SK-N-SH (cell line): Measurements from ENCODE around the gene AGRP. TPM values are rescaled to one million over a fixed set of nuclear protein-coding genes. Genes with fewer than 3 reads are reported as not detected.

Experiments
- CTCF ChIA-PET: fragments of 300-600, 350-600 bp; formaldehyde crosslinking; extraction: SDS; loops from one replicate; lab custom pipeline; 2021; lab: Yijun Ruan, JAX
- POLR2A ChIA-PET: fragments of 350-600 bp; sonication (Branson Sonifier 250); formaldehyde crosslinking; extraction: SDS; loops from one replicate; lab custom pipeline; 2020; ENCODE audit warnings: antibody characterized with exemption, inconsistent platforms; lab: Yijun Ruan, JAX
- DNase-seq: peaks from one replicate; pipeline ENCODE4 v3.0.0; 2012
- H2AFZ ChIP-seq: fragments of 200-600 bp; sonication (generic); 2 replicates; pipeline ENCODE4 v1.8.1; 2016; ENCODE audit warnings: antibody characterized with exemption, mild to moderate bottlenecking, low read depth
- H3F3A ChIP-seq: fragments of 200-600 bp; sonication (generic); replicated peaks from 2 replicates; pipeline ENCODE3; 2016; ENCODE audit warnings: antibody characterized with exemption, mild to moderate bottlenecking; ENCODE audit not compliant: insufficient read depth
- H3K27ac ChIP-seq, 2 experiments: fragments of 200-500 bp in 1 of 2; fragments of 200-600 bp in 1 of 2; sonication (Bioruptor generic) in 1 of 2; sonication (generic), shearing (Covaris generic) in 1 of 2; 2 replicates each; pipeline versions ENCODE4 v1.5.1 to v1.6.1; 2014 to 2016; ENCODE audit warnings: low read depth in 2 of 2, inconsistent platforms in 1 of 2, low read length in 1 of 2, mild to moderate bottlenecking in 1 of 2, mixed read lengths in 1 of 2
- H3K27me3 ChIP-seq: fragments of 200-600 bp; sonication (generic), shearing (Covaris generic); 2 replicates; pipeline ENCODE4 v1.6.1; 2016; ENCODE audit warnings: mixed run types; ENCODE audit not compliant: insufficient read depth
- H3K36me3 ChIP-seq, 2 experiments: fragments of 200-500 bp in 1 of 2; fragments of 200-600 bp in 1 of 2; sonication (Bioruptor generic) in 1 of 2; sonication (generic) in 1 of 2; replicated peaks in 1 of 2; 2 replicates each; pipeline versions ENCODE3 to v1.5.1; 2014 to 2016; ENCODE audit warnings: low read length in 1 of 2, mild to moderate bottlenecking in 1 of 2; ENCODE audit not compliant: insufficient read depth in 2 of 2, control insufficient read depth in 1 of 2
- H3K4me1 ChIP-seq, 2 experiments: fragments of 200-500 bp in 1 of 2; fragments of 200-600 bp in 1 of 2; sonication (Bioruptor generic) in 1 of 2; sonication (generic), shearing (Covaris generic) in 1 of 2; 2 replicates each; pipeline versions ENCODE4 v1.5.1 to v1.6.1; 2014 to 2016; ENCODE audit warnings: low read depth in 1 of 2, low read length in 1 of 2, mixed run types in 1 of 2; ENCODE audit not compliant: insufficient read depth in 2 of 2, control insufficient read depth in 1 of 2
- H3K4me2 ChIP-seq: fragments of 200-600 bp; sonication (generic), shearing (Covaris generic); 2 replicates; pipeline ENCODE4 v1.6.1; 2017; ENCODE audit warnings: mixed run types
- H3K4me3 ChIP-seq, 2 experiments: fragments of 200-500 bp in 1 of 2; fragments of 200-600 bp in 1 of 2; sonication (Bioruptor generic) in 1 of 2; sonication (generic), shearing (Covaris generic) in 1 of 2; 2 replicates each; pipeline versions ENCODE4 v1.5.1 to v1.8.1; 2014 to 2016; ENCODE audit warnings: low read depth in 2 of 2, inconsistent platforms in 1 of 2, low read length in 1 of 2, mild to moderate bottlenecking in 1 of 2, mixed read lengths in 1 of 2, moderate library complexity in 1 of 2
- H3K79me2 ChIP-seq: fragments of 200-600 bp; sonication (generic); 2 replicates; pipeline ENCODE4 v1.8.1; 2017; ENCODE audit warnings: mild to moderate bottlenecking; ENCODE audit not compliant: insufficient read depth
- H3K9ac ChIP-seq: fragments of 200-600 bp; sonication (generic); 2 replicates; pipeline ENCODE4 v1.6.1; 2017; ENCODE audit warnings: mixed run types
- H3K9me2 ChIP-seq: fragments of 200-600 bp; sonication (generic); 2 replicates; pipeline ENCODE4 v1.6.1; 2017; ENCODE audit warnings: mixed run types
- H3K9me3 ChIP-seq: fragments of 200-600 bp; sonication (generic); 2 replicates; pipeline ENCODE4 v1.6.1; 2017; ENCODE audit warnings: mixed run types, mild to moderate bottlenecking, moderate library complexity
- H4K20me1 ChIP-seq: fragments of 200-600 bp; sonication (generic); 2 replicates; pipeline ENCODE4 v1.6.1; 2017; ENCODE audit warnings: mild to moderate bottlenecking, mixed run types; ENCODE audit not compliant: insufficient read depth
- CHD2 ChIP-seq: fragments of 150-350 bp; IDR thresholded peaks from 2 replicates; pipeline ENCODE4 v1.6.1; 2018; ENCODE audit warnings: low read length; ENCODE audit not compliant: partially characterized antibody
- CTCF ChIP-seq: fragments of 200-600 bp; sonication (generic); IDR thresholded peaks from 2 replicates; pipeline ENCODE4 v1.6.1; 2017; ENCODE audit warnings: antibody characterized with exemption, mild to moderate bottlenecking, moderate library complexity
- EZH2phosphoT487 ChIP-seq: fragments of 200-600 bp; sonication (generic); IDR thresholded peaks from 2 replicates; pipeline ENCODE4 v1.6.1; 2017; ENCODE audit warnings: low read depth, mixed run types, mild to moderate bottlenecking, antibody characterized with exemption, moderate library complexity, borderline replicate concordance
- FOSL2 ChIP-seq: IDR thresholded peaks from 2 replicates; pipeline ENCODE4 v1.4.0; 2012; ENCODE audit warnings: low read depth, mild to moderate bottlenecking, moderate library complexity, borderline replicate concordance
- FOXJ3 ChIP-seq: sonication (generic); formaldehyde crosslinking; IDR thresholded peaks from 2 replicates; pipeline ENCODE4 v1.5.1; 2020; ENCODE audit warnings: mild to moderate bottlenecking, missing genetic modification reagents
- FOXM1 ChIP-seq: IDR thresholded peaks from 2 replicates; pipeline ENCODE4 v1.4.0; 2012; ENCODE audit warnings: low read depth, mild to moderate bottlenecking
- GATA2 ChIP-seq: sonication (generic); formaldehyde crosslinking; IDR thresholded peaks from 2 replicates; pipeline ENCODE4 v1.5.0; 2020; ENCODE audit warnings: mild to moderate bottlenecking, missing genetic modification reagents
- IRF3 ChIP-seq: fragments of 150-350 bp; IDR thresholded peaks from 2 replicates; pipeline ENCODE4 v1.6.1; 2016; ENCODE audit warnings: mild to moderate bottlenecking, low read depth, low read length
- MAX ChIP-seq: IDR thresholded peaks from 2 replicates; pipeline ENCODE4 v1.4.0; 2012; ENCODE audit warnings: low read depth
- NFIC ChIP-seq: IDR thresholded peaks from 2 replicates; pipeline ENCODE4 v1.4.0; 2012; ENCODE audit warnings: borderline replicate concordance
- PBX3 ChIP-seq: IDR thresholded peaks from 2 replicates; pipeline ENCODE4; 2012
- REST ChIP-seq: IDR thresholded peaks from 2 replicates; pipeline ENCODE4 v1.6.1; 2012; ENCODE audit warnings: mild to moderate bottlenecking, low read depth, low read length, moderate library complexity
- RFX5 ChIP-seq: IDR thresholded peaks from 2 replicates; pipeline ENCODE4 v1.6.1; 2012; ENCODE audit warnings: mild to moderate bottlenecking, improper control_type of control experiment, low read length
- SIN3A ChIP-seq: IDR thresholded peaks from 2 replicates; pipeline ENCODE4 v1.6.1; 2012; ENCODE audit warnings: low read depth, mild to moderate bottlenecking, low read length, moderate library complexity, borderline replicate concordance
- SMC3 ChIP-seq: IDR thresholded peaks from 2 replicates; pipeline ENCODE4 v1.6.1; 2012; ENCODE audit warnings: low read depth, low read length, improper control_type of control experiment
- TAF1 ChIP-seq: IDR thresholded peaks from 2 replicates; pipeline ENCODE4 v1.6.1; 2012; ENCODE audit warnings: low read depth, mild to moderate bottlenecking, low read length, moderate library complexity, borderline replicate concordance
- TEAD4 ChIP-seq: IDR thresholded peaks from 2 replicates; pipeline ENCODE4 v1.4.0; 2012; ENCODE audit warnings: mild to moderate bottlenecking, borderline replicate concordance; ENCODE audit not compliant: insufficient read depth
- USF1 ChIP-seq: IDR thresholded peaks from 2 replicates; pipeline ENCODE4 v1.4.0; 2012; ENCODE audit warnings: low read depth, borderline replicate concordance
- YY1 ChIP-seq: IDR thresholded peaks from 2 replicates; pipeline ENCODE4 v1.4.0; 2012; ENCODE audit warnings: low read depth, mild to moderate bottlenecking
- WGBS: methylation state at CpG from one replicate; pipeline ENCODE4 v1.1.6; 2017; ENCODE audit warnings: low lambda C conversion rate; 5-methylcytosine and 5-hydroxymethylcytosine counted together
- polyA plus RNA-seq, 3 experiments: library from polyadenylated mRNA; depleted of rRNA; stranded (reverse); fragments of >200 nt; gene quantifications; 2 replicates each; pipeline ENCODE4 v1.2.3, GENCODE V29; 2012

Gene AGRP
- polyA plus RNA-seq, 1 of the 3 experiments (the other 2 are of a cell fraction), result not detected

- Histone ChIP-seq H4K20me1 (peaks cover 28% of the 10 kb centered on the region; the same call in 1 of the 2 replicates), H3K9me2 (no peaks in the 10 kb centered on the region)
- TF ChIP-seq SIN3A (no peak), FOSL2 (no peak), CHD2 (no peak), FOXJ3 (CRISPR knock-in tag) (no peak), RFX5 (no peak), PBX3 (no peak), MAX (no peak), USF1 (no peak), SMC3 (no peak), IRF3 (no peak), FOXM1 (no peak), YY1 (no peak), EZH2phosphoT487 (no peak), CTCF (no peak), NFIC (no peak), GATA2 (CRISPR knock-in tag) (no peak), REST (no peak), TAF1 (no peak), TEAD4 (no peak)
- TF ChIP-seq, all 33 proteins: peak for 0
- ChIA-PET POLR2A (no interaction called here), CTCF (interaction anchor here (2.2 to 2.7 kb wide), 4 partner anchors 16 to 123 kb away, joined by 6 to 9 read pairs (median 8); partner anchors contain the start of genes ATP6V0D1, KCTD19 and LRRC36)
- Histone ChIP-seq H3K4me1 (peaks cover 0 to 17% of the 10 kb centered on the region in 2 experiments; a peak in 1 of 4 replicates), H3K4me3 (no peak overlapping the region), H3K9me3 (no peaks in the 10 kb centered on the region), H3F3A (no peaks in the 10 kb centered on the region), H2AFZ (no peak overlapping the region), H3K36me3 (peaks cover 0 to 11% of the 10 kb centered on the region in 2 experiments), H3K4me2 (no peak overlapping the region), H3K27ac (no peak overlapping the region), H3K79me2 (peaks cover 4% of the 10 kb centered on the region; the same call in 1 of the 2 replicates), H3K27me3 (no peaks in the 10 kb centered on the region), H3K9ac (no peak overlapping the region)
- WGBS, result 100% methylated on average over 2 of the region's 3 CpGs
- no peak for DNase-seq
Measured at GRCh38 chr16:67449739-67450138, 33.6 kb downstream of the AGRP start.
